Measurements from ENCODE around the gene EPN2. TPM values are rescaled to one million over a fixed set of nuclear protein-coding genes. Genes with fewer than 3 reads are reported as not detected.

Gene EPN2
- total and polyA plus RNA-seq, 2 experiments from 2014 or later, result 19.0 to 35.9 TPM

- Histone ChIP-seq H3K27ac (no peak overlapping the region), H3K9me2 (replicated peaks; ENCODE audit: insufficient read depth) (no peaks in the 10 kb centered on the region), H3K4me1 (ENCODE audit: insufficient read depth) (peaks cover 5% of the 10 kb centered on the region), H4K20me1 (ENCODE audit: insufficient read depth, poor library complexity, severe bottlenecking) (peaks cover 3% of the 10 kb centered on the region), H3K36me3 (replicated peaks; ENCODE audit: insufficient read depth, low read depth) (no peaks in the 10 kb centered on the region), H3K4me2 (no peak overlapping the region), H3K4me3 (no peak overlapping the region), H2AFZ (no peak overlapping the region), H3K9me3 (ENCODE audit: low read depth) (no peaks in the 10 kb centered on the region), H3K27me3 (no peaks in the 10 kb centered on the region), H3K79me2 (peaks cover 40% of the 10 kb centered on the region)
- 79% methylated on average over 11 of the region's 11 CpGs for WGBS (ENCODE audit: low lambda C conversion rate, missing lambda C conversion rate)
- no peak for DNase-seq (ENCODE audit: low spot score)
- no peak for TF ChIP-seq EZH2 (IDR thresholded peaks at IDR 0.05; ENCODE audit: borderline replicate concordance)
- TF ChIP-seq, protein P1, sequence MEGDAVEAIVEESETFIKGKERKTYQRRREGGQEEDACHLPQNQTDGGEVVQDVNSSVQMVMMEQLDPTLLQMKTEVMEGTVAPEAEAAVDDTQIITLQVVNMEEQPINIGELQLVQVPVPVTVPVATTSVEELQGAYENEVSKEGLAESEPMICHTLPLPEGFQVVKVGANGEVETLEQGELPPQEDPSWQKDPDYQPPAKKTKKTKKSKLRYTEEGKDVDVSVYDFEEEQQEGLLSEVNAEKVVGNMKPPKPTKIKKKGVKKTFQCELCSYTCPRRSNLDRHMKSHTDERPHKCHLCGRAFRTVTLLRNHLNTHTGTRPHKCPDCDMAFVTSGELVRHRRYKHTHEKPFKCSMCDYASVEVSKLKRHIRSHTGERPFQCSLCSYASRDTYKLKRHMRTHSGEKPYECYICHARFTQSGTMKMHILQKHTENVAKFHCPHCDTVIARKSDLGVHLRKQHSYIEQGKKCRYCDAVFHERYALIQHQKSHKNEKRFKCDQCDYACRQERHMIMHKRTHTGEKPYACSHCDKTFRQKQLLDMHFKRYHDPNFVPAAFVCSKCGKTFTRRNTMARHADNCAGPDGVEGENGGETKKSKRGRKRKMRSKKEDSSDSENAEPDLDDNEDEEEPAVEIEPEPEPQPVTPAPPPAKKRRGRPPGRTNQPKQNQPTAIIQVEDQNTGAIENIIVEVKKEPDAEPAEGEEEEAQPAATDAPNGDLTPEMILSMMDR (IDR thresholded peaks at IDR 0.05; ENCODE audit: poor library complexity), result no peak
- no peak for TF ChIP-seq EZH2phosphoT487 (IDR thresholded peaks at IDR 0.05; ENCODE audit: low read depth, severe bottlenecking, unreplicated experiment)
Observed at GRCh38 chr17:19286751-19287341, 49.7 kb downstream of the EPN2 start.

GRCh38 chr17:19287651-19288050 lies 50.5 kb downstream of the EPN2 start:
- Histone ChIP-seq H3K4me3 (no peak overlapping the region), H4K20me1 (ENCODE audit: insufficient read depth, poor library complexity, severe bottlenecking) (peaks cover 6% of the 10 kb centered on the region), H3K79me2 (peaks cover 44% of the 10 kb centered on the region), H3K4me2 (no peak overlapping the region), H3K4me1 (ENCODE audit: insufficient read depth) (peaks cover 5% of the 10 kb centered on the region), H3K36me3 (replicated peaks; ENCODE audit: insufficient read depth, low read depth) (no peaks in the 10 kb centered on the region), H3K27ac (no peak overlapping the region), H2AFZ (no peak overlapping the region), H3K9me2 (replicated peaks; ENCODE audit: insufficient read depth) (no peaks in the 10 kb centered on the region), H3K27me3 (no peaks in the 10 kb centered on the region), H3K9me3 (ENCODE audit: low read depth) (no peaks in the 10 kb centered on the region)
- DNase-seq (ENCODE audit: low spot score), result no peak
- TF ChIP-seq EZH2phosphoT487 (IDR thresholded peaks at IDR 0.05; ENCODE audit: low read depth, severe bottlenecking, unreplicated experiment), result no peak
- TF ChIP-seq, protein P1 (IDR thresholded peaks at IDR 0.05; ENCODE audit: poor library complexity), result no peak
- TF ChIP-seq EZH2 (IDR thresholded peaks at IDR 0.05; ENCODE audit: borderline replicate concordance), result no peak
- WGBS (ENCODE audit: low lambda C conversion rate, missing lambda C conversion rate), result 72% methylated on average over 2 of the region's 2 CpGs

GRCh38 chr17:19288453-19288852 lies 51.3 kb downstream of the EPN2 start:
- Histone ChIP-seq H3K27ac (no peak overlapping the region), H3K27me3 (no peaks in the 10 kb centered on the region), H2AFZ (no peak overlapping the region), H3K4me2 (no peak overlapping the region), H3K4me3 (no peak overlapping the region), H3K9me2 (replicated peaks; ENCODE audit: insufficient read depth) (no peaks in the 10 kb centered on the region), H4K20me1 (ENCODE audit: insufficient read depth, poor library complexity, severe bottlenecking) (peaks cover 8% of the 10 kb centered on the region), H3K36me3 (replicated peaks; ENCODE audit: insufficient read depth, low read depth) (no peaks in the 10 kb centered on the region), H3K79me2 (peaks cover 40% of the 10 kb centered on the region), H3K4me1 (ENCODE audit: insufficient read depth) (peaks cover 5% of the 10 kb centered on the region), H3K9me3 (ENCODE audit: low read depth) (no peaks in the 10 kb centered on the region)
- no peak for TF ChIP-seq EZH2 (IDR thresholded peaks at IDR 0.05; ENCODE audit: borderline replicate concordance)
- WGBS (ENCODE audit: low lambda C conversion rate, missing lambda C conversion rate), result 60% methylated on average over 5 of the region's 5 CpGs
- DNase-seq (ENCODE audit: low spot score), result no peak

- Histone ChIP-seq H3K27ac (no peak overlapping the region), H3K9me2 (replicated peaks; ENCODE audit: insufficient read depth) (no peaks in the 10 kb centered on the region), H2AFZ (no peak overlapping the region), H4K20me1 (ENCODE audit: insufficient read depth, poor library complexity, severe bottlenecking) (peaks cover 8% of the 10 kb centered on the region), H3K4me3 (no peak overlapping the region), H3K36me3 (replicated peaks; ENCODE audit: insufficient read depth, low read depth) (no peaks in the 10 kb centered on the region), H3K79me2 (peaks cover 39% of the 10 kb centered on the region), H3K4me1 (ENCODE audit: insufficient read depth) (peaks cover 5% of the 10 kb centered on the region), H3K4me2 (no peak overlapping the region), H3K9me3 (ENCODE audit: low read depth) (no peaks in the 10 kb centered on the region), H3K27me3 (no peaks in the 10 kb centered on the region)
- 62% methylated on average over 9 of the region's 9 CpGs for WGBS (ENCODE audit: low lambda C conversion rate, missing lambda C conversion rate)
- no peak for DNase-seq (ENCODE audit: low spot score)
- TF ChIP-seq, protein P1 (IDR thresholded peaks at IDR 0.05; ENCODE audit: poor library complexity), result no peak
- TF ChIP-seq EZH2phosphoT487 (IDR thresholded peaks at IDR 0.05; ENCODE audit: low read depth, severe bottlenecking, unreplicated experiment), result no peak
- no peak for TF ChIP-seq EZH2 (IDR thresholded peaks at IDR 0.05; ENCODE audit: borderline replicate concordance)
Observed at GRCh38 chr17:19290066-19290705, 53.0 kb downstream of the EPN2 start.

Data from hepatocyte (in vitro differentiated cells).